HepG2 (cell line): Measurements from ENCODE around the gene FGF2. TPM values are rescaled to one million over a fixed set of nuclear protein-coding genes. Genes with fewer than 3 reads are reported as not detected.

Experiments
- ELF1 ChIP-seq: sonication (generic); formaldehyde crosslinking; IDR thresholded peaks from 2 replicates; pipeline ENCODE4 v1.4.0; 2020; ENCODE audit warnings: missing genetic modification reagents
- FOXA1 ChIP-seq, 2 experiments: fragments of 450-650 bp in 1 of 2; sonication (generic) in 1 of 2; formaldehyde crosslinking in 1 of 2; IDR thresholded peaks; 2 replicates each; pipeline versions ENCODE4 v1.4.0 to v1.6.1; 2016 to 2020; ENCODE audit warnings: missing genetic modification reagents in 1 of 2
- FOXM1 ChIP-seq: sonication (generic); formaldehyde crosslinking; IDR thresholded peaks from 2 replicates; pipeline ENCODE4 v1.5.0; 2020; ENCODE audit warnings: missing genetic modification reagents
- GTF2F1 ChIP-seq: fragments of 150-350 bp; IDR thresholded peaks from 2 replicates; pipeline ENCODE4 v1.6.1; 2014; ENCODE audit warnings: low read length
- HMGXB4 ChIP-seq, 2 experiments: sonication (generic) in 1 of 2; formaldehyde crosslinking in 1 of 2; IDR thresholded peaks; 2 replicates each; pipeline versions ENCODE4 v1.4.0 to v1.6.1; 2018 to 2020; ENCODE audit warnings: missing genetic modification reagents in 2 of 2, borderline replicate concordance in 1 of 2, low read depth in 1 of 2, mild to moderate bottlenecking in 1 of 2, missing biosample characterization in 1 of 2
- KDM5A ChIP-seq: fragments of 200-600 bp; sonication (generic); IDR thresholded peaks from 2 replicates; pipeline ENCODE4 v1.7.0; 2018; ENCODE audit warnings: antibody characterized with exemption, mild to moderate bottlenecking, low read length, borderline replicate concordance
- KDM6A ChIP-seq: IDR thresholded peaks from 2 replicates; pipeline ENCODE4 v1.6.1; 2016; ENCODE audit warnings: low read depth
- KLF16 ChIP-seq, 2 experiments: sonication (generic) in 1 of 2; formaldehyde crosslinking in 1 of 2; IDR thresholded peaks; 2 replicates each; pipeline versions ENCODE4 v1.6.1 to v1.8.0; 2016 to 2023; ENCODE audit warnings: missing genetic modification reagents in 2 of 2, missing compliant biosample characterization in 1 of 2
- NR2C2 ChIP-seq: sonication (generic); formaldehyde crosslinking; IDR thresholded peaks from 2 replicates; pipeline ENCODE4 v1.4.0; 2020; ENCODE audit warnings: missing genetic modification reagents, mild to moderate bottlenecking, moderate library complexity, borderline replicate concordance
- NR2F2 ChIP-seq: IDR thresholded peaks from 2 replicates; pipeline ENCODE4 v1.6.1; 2012; ENCODE audit warnings: low read depth, inconsistent platforms, borderline replicate concordance
- TBL1XR1 ChIP-seq: fragments of 150-350 bp; IDR thresholded peaks from 2 replicates; pipeline ENCODE4 v1.6.1; 2014; ENCODE audit warnings: borderline replicate concordance, low read length; ENCODE audit not compliant: partially characterized antibody
- TCF7L2 ChIP-seq: IDR thresholded peaks from 2 replicates; pipeline ENCODE4 v1.6.1; 2011; ENCODE audit warnings: mild to moderate bottlenecking, low read depth, low read length, moderate library complexity
- TFAP4 ChIP-seq: sonication (generic); IDR thresholded peaks from 2 replicates; pipeline ENCODE4 v1.6.1; 2016; ENCODE audit warnings: low read depth, borderline replicate concordance
- ZBTB40 ChIP-seq, 2 experiments: fragments of 450-650 bp in 1 of 2; sonication (generic) in 1 of 2; formaldehyde crosslinking in 1 of 2; IDR thresholded peaks; 2 replicates each; pipeline versions ENCODE4 v1.6.1 to v1.8.0; 2016 to 2022; ENCODE audit warnings: antibody characterized with exemption in 1 of 2, mild to moderate bottlenecking in 1 of 2, missing genetic modification reagents in 1 of 2
- ZFP37 ChIP-seq: sonication (generic); formaldehyde crosslinking; IDR thresholded peaks from 2 replicates; pipeline ENCODE4 v1.4.0; 2020; ENCODE audit warnings: missing genetic modification reagents, borderline replicate concordance
- ZMYM4 ChIP-seq: sonication (generic); formaldehyde crosslinking; IDR thresholded peaks from 2 replicates; pipeline ENCODE4 v1.8.1; 2023; ENCODE audit warnings: mild to moderate bottlenecking, missing genetic modification reagents
- ZNF761 ChIP-seq: sonication (generic); formaldehyde crosslinking; conservative IDR thresholded peaks from 2 replicates; pipeline ENCODE4 v1.4.0; 2020; ENCODE audit warnings: mild to moderate bottlenecking, missing genetic modification reagents
- polyA plus RNA-seq, 8 experiments: library from polyadenylated mRNA; depleted of rRNA in 3 of 8; stranded (reverse) in 7 of 8; unstranded in 1 of 8; fragments of >200 nt; fragmentation: Illumina TruSeq in 4 of 8; extraction: Trizol in 4 of 8; gene quantifications; 2 replicates each; pipeline versions ENCODE4 v1.2.1 to v1.2.3, GENCODE V29; 2011 to 2016; ENCODE audit warnings: low read depth in 4 of 8, missing spikeins in 1 of 8, mixed read lengths in 1 of 8; ENCODE audit not compliant: insufficient read depth in 1 of 8
- total RNA-seq, 5 experiments: library from RNA; depleted of rRNA; stranded (reverse); fragments of >200 nt; fragmentation: Illumina TruSeq; extraction: Trizol; gene quantifications; 2 replicates each; pipeline ENCODE4 v1.2.3, GENCODE V29; 2016; ENCODE audit warnings: low read depth in 1 of 5

The FGF2 gene
- total and polyA plus RNA-seq, 2 of the 13 experiments (the other 11 are each of a cell fraction or from before 2014, with no cell fraction given): 0.01 to 0.02 TPM

GRCh38 chr4:122922877-122923511, 96.4 kb downstream of the FGF2 start (continued):
- TF ChIP-seq TFAP4: peak; percentile 86
- no peak for TF ChIP-seq TCF7L2
- TF ChIP-seq NR2C2 (CRISPR knock-in tag): peak; percentile 100
- peak in 1 of 2 experiments; percentile 74; a peak in 2 of 4 replicates for TF ChIP-seq KLF16 (CRISPR knock-in tag; IDR thresholded peaks at IDR 0.05)
- TF ChIP-seq GTF2F1: no peak
- TF ChIP-seq ZNF761 (CRISPR knock-in tag): peak; percentile 10; the same call in 1 of the 2 replicates
- no peak for TF ChIP-seq FOXM1 (CRISPR knock-in tag)
- peak; percentile 55 for TF ChIP-seq TBL1XR1
- TF ChIP-seq FOXA1 (IDR thresholded peaks at IDR 0.05): no peak
- no peak for TF ChIP-seq FOXA1 (CRISPR knock-in tag; IDR thresholded peaks at IDR 0.05)
- TF ChIP-seq ZMYM4 (CRISPR knock-in tag): peak; percentile 66
- TF ChIP-seq KDM6A (CRISPR knock-in tag): no peak
- peak; percentile 32; the same call in 1 of the 2 replicates for TF ChIP-seq ELF1 (CRISPR knock-in tag)
- TF ChIP-seq ZFP37 (CRISPR knock-in tag): 0 out of 2 replicates have a peak, but pooled peaks have one; percentile 37
- TF ChIP-seq NR2F2: no peak
- peak; percentile 37 to 47; a peak in 3 of 4 replicates for TF ChIP-seq HMGXB4 (CRISPR knock-in tag; IDR thresholded peaks at IDR 0.05; ENCODE audit: borderline replicate concordance in 1 of 2, low read depth in 1 of 2)
- TF ChIP-seq ZBTB40 (IDR thresholded peaks at IDR 0.05): no peak
- peak; percentile 26; the same call in 1 of the 2 replicates for TF ChIP-seq ZBTB40 (CRISPR knock-in tag; IDR thresholded peaks at IDR 0.05)
- peak; percentile 91 for TF ChIP-seq KDM5A
